Muscle of back (tissue), 11 donors: ENCODE data around the gene GRID2. TPM values are rescaled to one million over a fixed set of nuclear protein-coding genes. Genes with fewer than 3 reads are reported as not detected.

Experiments used
- DNase-seq, 3 donors: peaks; one replicate each; pipeline versions ENCODE4 v3.0.0 to v3.0.0-alpha.2; 2013
- polyA plus RNA-seq, 10 donors: library from polyadenylated mRNA; unstranded; fragments of 120-200 nt; gene quantifications; one replicate each; pipeline ENCODE4 v1.2.1, GENCODE V29; 2013; ENCODE audit not compliant: insufficient read length in 10 of 10

GRID2 gene
- polyA plus RNA-seq, 10 donors, result 0.25 to 1.9 (median 0.38) TPM

DNA sequence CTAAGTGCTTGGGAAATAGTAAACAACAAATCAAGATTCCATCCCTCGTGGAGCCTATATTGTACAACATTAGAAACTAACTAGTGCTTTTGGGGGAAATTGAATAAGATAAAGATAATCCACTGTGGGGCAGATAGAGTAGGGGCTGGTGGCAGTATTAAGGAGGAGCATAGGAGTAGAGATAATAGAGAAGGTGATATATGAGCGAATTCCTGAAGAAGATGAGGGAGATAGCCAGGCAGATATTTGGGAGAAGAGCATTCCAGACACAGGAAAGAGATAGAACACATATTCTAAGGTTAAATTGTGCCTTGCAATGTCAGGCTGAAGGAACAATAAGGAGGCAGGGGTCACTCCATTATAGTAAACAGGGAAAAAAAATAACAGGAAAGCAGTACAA lies 218.2 kb downstream of the GRID2 start:
- no peak for DNase-seq

GRCh38 chr4:92522356-92522755 lies 218.6 kb downstream of the GRID2 start:
- DNase-seq, result no peak

GRCh38 chr4:92524131-92524530 lies 220.4 kb downstream of the GRID2 start:
- no peak for DNase-seq

GRCh38 chr4:92528541-92528940 lies 224.8 kb downstream of the GRID2 start:
- peak in 1 of 3 donors; percentile 2 for DNase-seq

DNA sequence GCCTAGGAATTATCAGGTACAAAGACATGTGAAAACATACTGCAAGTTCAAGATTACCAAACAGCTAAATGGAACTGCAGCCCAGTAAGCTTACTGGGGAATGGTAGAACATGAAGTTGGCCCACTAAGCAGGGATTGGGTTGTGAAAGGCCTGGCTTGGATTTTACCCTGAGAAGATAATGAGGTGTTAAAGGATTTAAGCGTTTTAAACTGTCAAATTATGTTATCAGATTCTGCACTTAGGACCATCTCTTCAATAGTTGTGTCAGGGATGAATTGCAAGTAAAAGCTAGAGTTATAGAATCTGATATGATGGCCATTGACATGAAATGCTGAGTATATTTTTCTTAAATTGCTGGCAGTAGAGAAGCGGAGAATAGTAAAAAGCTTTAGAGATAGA lies 225.7 kb downstream of the GRID2 start:
- DNase-seq, result no peak

DNA sequence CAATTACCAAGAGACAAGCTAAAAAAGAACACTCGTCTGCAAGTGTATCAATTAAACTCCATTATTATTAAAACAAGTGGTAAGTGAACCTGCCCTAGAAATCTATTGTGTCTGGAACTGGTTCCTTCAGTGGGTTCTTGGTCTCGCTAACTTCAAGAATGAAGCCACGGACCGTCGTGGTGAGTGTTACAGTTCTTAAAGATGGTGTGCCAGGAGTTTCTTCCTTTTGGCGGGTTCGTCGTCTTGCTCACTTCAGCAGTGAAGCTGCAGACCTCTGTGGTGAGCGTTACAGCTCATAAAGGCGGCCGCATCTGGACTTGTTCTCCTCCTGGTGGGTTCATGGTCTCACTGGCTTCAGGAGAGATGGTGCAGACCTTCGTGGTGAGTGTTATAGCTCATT lies 231.8 kb downstream of the GRID2 start:
- no peak for DNase-seq

DNA sequence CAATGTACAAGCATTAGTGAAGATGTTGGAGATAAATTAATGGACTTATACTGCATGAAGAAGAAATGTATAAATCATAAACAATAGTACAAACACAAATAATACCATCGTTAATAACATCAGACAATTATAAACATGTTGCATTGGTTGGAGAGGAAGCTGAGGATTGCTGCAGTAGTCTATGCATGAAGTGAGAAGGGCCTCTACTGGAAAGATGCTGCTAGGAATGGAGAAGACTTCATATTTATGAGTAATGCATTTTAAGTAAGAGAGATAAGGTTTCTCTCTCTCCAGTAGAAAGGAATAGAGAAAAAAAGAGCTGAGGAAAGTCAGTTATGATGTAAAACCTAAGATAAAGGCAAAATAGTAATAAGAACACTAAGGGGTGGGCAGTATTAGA lies 247.8 kb downstream of the GRID2 start:
- DNase-seq, result no peak

DNA sequence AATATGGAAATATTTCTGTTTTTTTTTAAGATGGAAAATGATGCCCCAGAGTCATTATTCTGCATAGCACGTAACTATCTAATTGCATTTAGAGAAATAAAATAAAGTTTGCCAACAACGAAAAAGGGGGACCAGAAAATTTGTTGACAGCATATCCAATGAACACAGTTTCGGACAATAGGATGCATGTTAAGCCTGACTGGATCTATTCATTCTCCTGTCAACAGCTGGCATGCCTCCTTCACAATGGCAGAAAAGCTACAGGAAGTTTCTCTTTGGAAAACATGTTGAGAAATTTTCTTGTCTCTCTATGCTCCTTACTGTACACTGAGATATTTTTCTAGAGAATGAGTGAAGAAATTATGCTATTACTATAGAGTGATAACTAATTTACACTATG lies 262.5 kb downstream of the GRID2 start:
- DNase-seq, result no peak

DNA sequence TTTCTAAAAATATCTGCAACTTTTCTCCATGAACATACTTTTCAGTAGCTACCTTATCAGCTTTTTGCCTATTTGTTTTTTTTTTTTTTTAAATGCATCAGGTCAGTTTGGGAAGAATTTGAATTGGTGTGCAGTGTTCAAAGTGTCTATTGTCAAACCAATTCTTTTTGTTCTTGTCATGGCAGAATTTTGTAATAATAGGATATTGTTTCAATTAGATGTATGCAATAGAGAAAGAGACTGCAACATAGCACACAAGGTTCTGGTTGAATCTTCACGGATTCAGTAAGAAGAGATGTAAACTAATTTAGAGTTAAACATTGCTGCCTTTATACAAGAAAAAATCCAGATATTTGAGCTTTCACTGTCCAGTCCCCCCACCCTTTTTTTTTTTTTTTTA lies 277.1 kb downstream of the GRID2 start:
- no peak for DNase-seq

- no peak for DNase-seq
Observed at GRCh38 chr4:92599044-92599443, 295.3 kb downstream of the GRID2 start.

- no peak for DNase-seq
Observed at GRCh38 chr4:92600638-92601037, 296.9 kb downstream of the GRID2 start.

DNA sequence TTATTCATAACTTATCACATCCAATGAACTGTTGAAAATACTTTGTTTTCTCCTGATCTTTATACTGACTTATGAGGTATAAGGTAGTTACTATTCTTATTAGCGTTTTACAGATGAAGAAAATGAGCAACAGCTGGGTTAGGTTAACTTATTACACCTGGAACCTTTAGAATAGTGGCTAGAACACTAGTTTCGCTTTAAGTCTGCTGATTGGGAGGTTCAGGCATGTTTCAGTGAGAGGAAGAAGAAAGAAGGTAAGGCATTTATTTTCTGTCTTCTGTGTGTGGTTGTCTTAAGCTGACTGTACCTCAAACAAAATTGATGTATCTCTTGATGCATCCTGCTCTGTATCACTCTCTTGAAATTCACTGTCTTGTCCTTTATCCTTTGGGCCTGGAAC lies 302.5 kb downstream of the GRID2 start:
- DNase-seq, result no peak

DNA sequence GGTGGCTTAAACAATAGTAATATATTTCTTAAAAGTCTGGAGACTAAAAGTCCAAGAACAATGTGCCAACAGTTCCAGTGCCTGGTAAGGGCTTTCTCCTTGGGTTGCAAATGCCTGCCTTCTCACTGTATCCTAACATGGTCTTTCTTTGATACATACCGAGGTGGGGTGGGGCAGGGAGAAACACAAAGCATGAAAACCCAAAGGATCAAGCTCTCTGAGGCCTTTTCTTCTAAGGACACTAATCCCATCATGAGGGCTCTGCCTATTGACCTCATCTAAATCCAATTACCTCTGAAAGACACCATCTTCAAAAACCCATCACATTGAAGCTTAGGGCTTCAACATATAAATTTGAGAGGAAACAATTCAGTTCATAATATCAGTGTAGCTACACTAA lies 311.3 kb downstream of the GRID2 start:
- DNase-seq, result no peak

GRCh38 chr4:92618968-92619367 lies 315.2 kb downstream of the GRID2 start:
- DNase-seq, result no peak

DNA sequence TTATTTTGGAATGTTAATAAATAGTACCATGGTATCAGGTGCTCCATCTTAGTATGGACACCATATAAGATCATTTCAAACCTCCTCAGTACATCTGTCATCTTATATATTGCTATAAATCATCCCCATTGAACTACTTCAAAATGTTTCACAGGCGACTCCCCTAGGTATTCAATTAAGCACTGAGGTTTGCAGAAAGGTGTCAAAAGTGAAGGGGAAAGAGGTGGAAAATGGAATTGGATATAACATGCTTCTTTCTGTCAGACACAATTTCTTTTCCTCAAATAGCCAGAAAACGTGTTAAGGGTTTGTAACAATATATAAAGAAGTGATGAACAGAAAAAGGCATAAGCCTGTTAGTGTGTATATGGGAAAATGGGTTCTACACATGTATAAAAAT lies 325.5 kb downstream of the GRID2 start:
- no peak for DNase-seq

DNA sequence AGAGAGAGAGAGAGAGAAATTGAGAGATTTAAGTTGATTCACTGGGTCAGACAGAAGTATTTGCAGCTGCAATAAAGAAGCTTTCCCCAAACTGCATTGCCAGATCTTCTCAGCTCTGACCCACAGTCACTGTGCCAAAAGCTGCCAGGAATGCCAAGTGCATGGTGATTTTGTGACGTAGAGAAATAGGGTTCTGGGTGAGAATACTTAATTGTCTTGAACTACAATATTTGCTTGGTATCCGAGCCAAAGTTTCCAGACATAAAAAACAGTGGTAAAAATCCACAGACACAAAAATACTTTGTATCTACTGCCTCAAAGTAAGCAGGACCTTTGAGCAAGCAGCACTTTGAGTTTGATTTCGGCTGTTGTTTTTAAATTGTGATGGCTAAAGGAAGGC lies 331.1 kb downstream of the GRID2 start:
- DNase-seq, result no peak

GRCh38 chr4:92636038-92636806 lies 332.5 kb downstream of the GRID2 start:
- no peak for DNase-seq

DNA sequence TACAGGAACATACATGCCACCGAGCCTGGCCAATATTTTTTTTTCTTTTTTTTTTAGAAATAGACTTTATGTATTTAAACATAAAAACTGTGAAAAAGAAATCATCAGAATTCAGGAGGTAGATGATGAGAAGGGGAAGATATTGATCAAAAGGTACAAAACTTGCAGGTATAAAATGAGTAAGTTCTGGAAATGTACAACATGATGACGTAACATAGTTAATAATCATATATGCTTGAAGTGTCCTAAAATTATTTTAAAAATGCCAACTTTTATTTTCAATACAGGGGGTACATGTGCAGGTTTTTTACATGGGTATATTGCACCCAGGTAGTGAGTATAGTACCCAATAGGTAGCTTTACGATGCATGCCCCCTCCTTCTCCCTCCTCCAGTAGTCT lies 337.6 kb downstream of the GRID2 start:
- no peak for DNase-seq

DNA sequence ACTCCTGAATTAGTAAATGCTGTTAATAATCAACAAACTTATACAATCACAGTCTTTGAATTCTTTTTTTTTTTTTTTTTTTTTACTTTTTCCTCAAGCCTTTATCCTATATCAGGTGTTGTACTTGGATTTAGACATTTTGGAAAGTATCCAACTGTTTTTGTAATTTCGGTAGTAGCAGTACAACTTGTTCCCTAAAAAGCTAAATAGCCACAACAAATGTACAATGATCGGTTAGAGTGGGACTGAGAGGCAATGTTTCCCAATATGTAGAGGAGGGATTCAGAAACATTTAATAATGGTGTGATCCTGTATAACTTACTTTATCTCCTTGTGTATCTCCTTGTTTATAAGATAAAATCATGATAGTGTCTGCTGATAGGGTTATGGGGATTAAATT lies 343.1 kb downstream of the GRID2 start:
- no peak for DNase-seq

DNA sequence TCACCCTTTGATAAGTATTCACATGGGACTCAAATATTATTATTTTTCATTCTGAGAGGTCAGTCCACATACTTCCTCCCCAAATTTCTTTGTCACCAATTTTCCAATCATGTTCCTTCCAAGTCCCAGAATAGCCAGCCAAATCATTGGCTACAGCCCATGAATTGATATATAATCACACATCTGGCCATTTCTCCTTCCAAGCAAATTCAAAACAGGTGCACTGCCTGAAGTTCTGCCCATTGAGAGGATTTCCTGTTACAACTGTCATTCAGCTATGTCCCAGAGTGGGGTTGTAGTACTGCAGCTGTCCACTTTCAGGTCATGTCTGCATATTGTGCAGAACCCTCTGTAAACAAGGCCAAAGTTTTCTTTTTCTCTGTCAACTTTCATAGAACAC lies 347.8 kb downstream of the GRID2 start:
- peak in 2 of 3 donors; percentile 19 to 51 for DNase-seq

GRCh38 chr4:92654084-92654483 lies 350.3 kb downstream of the GRID2 start:
- no peak for DNase-seq

DNA sequence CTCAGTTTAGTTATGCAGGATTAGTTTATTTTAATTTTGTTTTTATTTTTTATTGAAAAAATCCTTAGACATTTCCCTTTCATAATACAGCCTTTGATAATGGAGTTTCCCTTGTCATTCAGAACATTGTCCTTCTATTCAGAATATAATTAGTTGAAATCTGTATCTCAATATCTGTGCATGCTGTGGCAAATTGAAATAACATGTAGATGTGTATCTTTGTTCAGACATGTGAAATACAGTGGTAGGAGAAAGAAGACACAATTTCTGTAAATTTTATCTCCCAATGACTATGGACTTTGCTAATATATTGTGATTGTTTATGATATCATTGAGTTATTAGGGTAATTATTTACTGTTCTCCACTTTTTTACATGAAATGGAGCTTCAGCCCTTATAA lies 353.9 kb downstream of the GRID2 start:
- DNase-seq, result no peak

GRCh38 chr4:92658318-92658717 lies 354.6 kb downstream of the GRID2 start:
- no peak for DNase-seq

- no peak for DNase-seq
Observed at GRCh38 chr4:92677805-92678204, 374.0 kb downstream of the GRID2 start.
